K562 (cell line): ENCODE data around the gene OR4X1.

Experiments
- CTCF ChIP-seq, 3 experiments: IDR thresholded peaks in 2 of 3; conservative IDR thresholded peaks in 1 of 3; 2 replicates each; pipeline ENCODE4 v1.5.1; 2011 to 2012; ENCODE audit warnings: low read length in 3 of 3, mild to moderate bottlenecking in 3 of 3, control low read depth in 2 of 3, improper control_type of control experiment in 1 of 3, inconsistent platforms in 1 of 3, low read depth in 1 of 3, mixed read lengths in 1 of 3, moderate library complexity in 1 of 3; ENCODE audit not compliant: insufficient read depth in 2 of 3
- FOXM1 ChIP-seq, 2 experiments: fragments of 450-650 bp in 1 of 2; sonication (generic) in 1 of 2; formaldehyde crosslinking in 1 of 2; IDR thresholded peaks; 2 replicates each; pipeline versions ENCODE4 v1.6.1 to v1.9.0; 2017 to 2022; ENCODE audit warnings: low read depth in 2 of 2, mild to moderate bottlenecking in 2 of 2, missing genetic modification reagents in 1 of 2, moderate library complexity in 1 of 2
- GABPB1 ChIP-seq: sonication (generic); formaldehyde crosslinking; IDR thresholded peaks from 2 replicates; pipeline ENCODE4 v1.8.0; 2022; ENCODE audit warnings: mild to moderate bottlenecking, missing genetic modification reagents
- NFE2 ChIP-seq: IDR thresholded peaks from 2 replicates; pipeline ENCODE4 v1.6.1; 2014; ENCODE audit warnings: antibody characterized with exemption, low read depth
- POLR2A ChIP-seq: fragments of 450-650 bp; conservative IDR thresholded peaks from 2 replicates; pipeline ENCODE4 v1.6.1; 2016
- POLR2AphosphoS5 ChIP-seq: IDR thresholded peaks from 2 replicates; pipeline ENCODE4 v1.6.1; 2011; ENCODE audit warnings: mild to moderate bottlenecking, low read depth, low read length, moderate library complexity; ENCODE audit not compliant: control insufficient read depth, insufficient read depth
- SAP30 ChIP-seq: fragments of 200-600 bp; sonication (generic); IDR thresholded peaks from 2 replicates; pipeline ENCODE4 v1.6.1; 2012; ENCODE audit warnings: borderline replicate concordance, low read depth, mild to moderate bottlenecking, moderate library complexity, low read length, control low read depth, inconsistent platforms; ENCODE audit not compliant: insufficient read depth, poor library complexity, severe bottlenecking
- SMAD4 ChIP-seq: fragments of 250-450 bp; sonication (Bioruptor Pico); conservative IDR thresholded peaks from 2 replicates; pipeline ENCODE4 v1.8.0; 2021; ENCODE audit warnings: inconsistent platforms, mild to moderate bottlenecking, moderate library complexity
- SP2 ChIP-seq: IDR thresholded peaks from 2 replicates; pipeline ENCODE4 v1.6.1; 2011; ENCODE audit warnings: mild to moderate bottlenecking, low read depth, low read length, moderate library complexity; ENCODE audit not compliant: poor library complexity, severe bottlenecking; ENCODE audit errors: extremely low read depth
- ZBTB17 ChIP-seq: fragments of 450-650 bp; formaldehyde crosslinking; IDR thresholded peaks from 2 replicates; pipeline ENCODE4 v1.4.0; 2020; ENCODE audit warnings: mild to moderate bottlenecking
- ZBTB33 ChIP-seq: sonication (generic); formaldehyde crosslinking; IDR thresholded peaks from 2 replicates; pipeline ENCODE4 v1.8.1; 2023; ENCODE audit warnings: mild to moderate bottlenecking, missing genetic modification reagents
- ZNF263 ChIP-seq: sonication (generic); formaldehyde crosslinking; IDR thresholded peaks from 2 replicates; pipeline ENCODE4 v1.8.0; 2022; ENCODE audit warnings: mild to moderate bottlenecking, missing genetic modification reagents, borderline replicate concordance
- ZNF384 ChIP-seq: IDR thresholded peaks from 2 replicates; pipeline ENCODE4 v1.6.1; 2012; ENCODE audit warnings: low read depth, low read length, improper control_type of control experiment

- TF ChIP-seq SP2 (no peak), SMAD4 (CRISPR knock-in tag) (no peak), CTCF (IDR thresholded peaks at IDR 0.05 in 2 of 3, conservative IDR thresholded peaks at IDR 0.05 in 1 of 3; ENCODE audit: insufficient read depth in 2 of 3, low read depth in 1 of 3, low read length in 3 of 3) (no peak), POLR2A (no peak), ZNF263 (CRISPR knock-in tag) (no peak), SAP30 (no peak), ZBTB17 (CRISPR knock-in tag) (no peak), FOXM1 (IDR thresholded peaks at IDR 0.05; ENCODE audit: low read depth) (no peak), FOXM1 (CRISPR knock-in tag; IDR thresholded peaks at IDR 0.05; ENCODE audit: low read depth) (no peak), POLR2AphosphoS5 (no peak), NFE2 (no peak), GABPB1 (CRISPR knock-in tag) (no peak), ZNF384 (no peak), ZBTB33 (CRISPR knock-in tag) (no peak)
These were observed 42.3 kb downstream of the OR4X1 start, which contains the start of gene OR4S1 for GRCh38 chr11:48305923-48306322.
